Right hindlimb (tissue), 1 donor: ENCODE measurements around the gene KNTC1.
"Not testable (repeated sequence)": the region's sequence is repeated elsewhere in the genome, so short reads cannot be mapped to it uniquely, and the experiment has no call there.

ENCODE experiments used
- DNase-seq: peaks from one replicate; pipeline ENCODE4 v3.0.0-alpha.2; 2018

KNTC1 gene

DNA sequence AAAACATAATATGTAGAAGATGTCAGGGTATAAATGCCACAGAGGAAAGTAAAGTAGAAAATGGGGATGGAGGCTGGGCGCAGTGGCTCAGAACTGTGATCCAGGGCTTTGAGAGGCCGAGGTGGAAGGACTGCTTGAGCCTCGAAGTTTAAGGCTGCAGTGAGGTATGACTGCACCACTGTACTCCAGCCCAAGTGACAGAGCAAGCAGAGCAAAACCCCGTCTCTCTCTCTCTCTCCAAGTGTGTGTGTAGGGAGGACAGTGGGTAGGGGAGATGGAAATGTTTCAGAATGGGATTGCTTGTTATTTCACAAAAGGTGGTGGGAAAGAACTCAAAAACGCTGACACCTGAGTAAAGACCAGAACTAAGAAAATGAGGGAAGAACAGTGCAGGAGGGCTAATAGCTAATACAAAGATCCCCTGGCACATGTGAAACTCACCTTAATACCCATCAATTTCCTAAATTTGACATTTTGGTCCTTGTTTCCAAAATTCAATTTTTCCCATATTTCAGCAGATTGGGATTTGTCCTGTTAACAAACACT, 20.6 kb upstream of the KNTC1 start:
- DNase-seq, result no peak

DNA sequence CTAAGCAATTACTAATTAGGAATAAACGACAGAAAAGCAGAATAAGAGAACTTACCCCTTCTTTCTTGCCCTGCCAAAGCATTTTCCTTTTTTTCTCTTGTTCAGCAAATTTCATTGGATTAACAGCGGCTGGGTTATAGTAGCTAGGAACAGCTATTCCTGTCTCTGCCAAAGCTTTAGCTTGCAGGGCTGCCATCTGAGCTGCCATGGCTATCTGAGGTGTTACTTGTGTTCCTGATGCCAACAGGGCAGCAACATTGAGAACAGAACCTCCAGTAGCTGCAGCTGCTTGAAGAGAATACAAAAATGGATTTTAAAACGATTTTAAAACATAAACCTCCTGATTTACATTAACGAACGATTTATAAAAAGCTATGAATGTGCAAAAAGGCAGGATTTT, 18.9 kb upstream of the KNTC1 start:
- no peak for DNase-seq

DNA sequence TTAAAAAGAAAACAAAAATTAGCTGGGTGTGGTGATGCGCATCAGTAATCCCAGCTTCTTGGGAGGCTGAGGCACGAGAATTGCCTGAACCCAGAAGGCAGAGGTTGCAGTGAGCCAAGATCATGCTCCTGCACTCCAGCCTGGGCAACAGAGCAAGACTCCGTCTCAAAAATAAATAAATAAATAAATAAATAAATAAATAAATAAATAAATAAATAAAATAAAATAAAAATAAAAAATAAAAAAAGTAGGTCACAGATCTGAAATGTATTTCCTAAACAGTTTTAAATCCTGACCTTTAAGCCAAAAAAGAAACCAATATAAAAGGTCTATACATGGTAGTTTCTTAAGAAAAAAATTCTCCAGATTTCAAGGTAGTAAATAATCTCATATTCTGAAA, 14.0 kb upstream of the KNTC1 start:
- not testable (repeated sequence) for DNase-seq

DNA sequence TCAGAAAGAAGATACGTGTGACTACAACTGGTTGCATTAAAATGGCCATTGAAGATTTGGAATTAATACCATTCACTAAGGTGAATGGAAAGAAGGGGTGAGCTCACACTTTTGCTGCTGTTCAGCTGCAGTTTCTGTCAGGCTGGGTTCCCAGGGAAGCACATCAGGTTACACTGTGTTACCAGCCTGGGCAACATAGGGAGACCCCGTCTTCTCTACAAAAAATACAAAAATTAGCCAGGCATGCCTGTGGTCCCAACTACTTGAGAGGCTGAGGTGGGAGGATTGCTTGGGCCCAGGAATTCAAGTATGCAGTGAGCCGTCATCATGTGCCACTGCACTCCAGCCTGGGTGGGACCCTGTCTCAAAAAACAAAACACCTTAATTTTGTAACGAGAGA, 13.4 kb upstream of the KNTC1 start:
- no peak for DNase-seq

DNA sequence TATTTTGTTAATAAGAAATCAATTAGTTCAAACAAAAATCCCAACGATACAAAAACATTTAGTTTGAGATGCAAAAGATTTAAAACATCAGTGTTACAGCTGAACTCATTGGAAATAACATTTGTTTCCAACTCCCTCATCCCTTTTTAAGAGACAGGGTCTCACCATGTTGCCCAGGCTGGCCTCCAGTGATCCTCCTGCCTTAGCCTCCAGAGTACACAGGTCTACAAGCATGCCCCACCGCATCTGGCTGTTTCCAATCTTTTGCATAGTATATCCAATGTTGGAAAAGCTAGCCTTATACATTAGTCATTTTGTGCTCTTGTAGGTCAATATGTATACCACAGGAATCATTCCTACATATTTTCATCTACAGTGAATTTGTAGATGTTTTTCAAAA, 11.8 kb upstream of the KNTC1 start:
- DNase-seq, result no peak

DNA sequence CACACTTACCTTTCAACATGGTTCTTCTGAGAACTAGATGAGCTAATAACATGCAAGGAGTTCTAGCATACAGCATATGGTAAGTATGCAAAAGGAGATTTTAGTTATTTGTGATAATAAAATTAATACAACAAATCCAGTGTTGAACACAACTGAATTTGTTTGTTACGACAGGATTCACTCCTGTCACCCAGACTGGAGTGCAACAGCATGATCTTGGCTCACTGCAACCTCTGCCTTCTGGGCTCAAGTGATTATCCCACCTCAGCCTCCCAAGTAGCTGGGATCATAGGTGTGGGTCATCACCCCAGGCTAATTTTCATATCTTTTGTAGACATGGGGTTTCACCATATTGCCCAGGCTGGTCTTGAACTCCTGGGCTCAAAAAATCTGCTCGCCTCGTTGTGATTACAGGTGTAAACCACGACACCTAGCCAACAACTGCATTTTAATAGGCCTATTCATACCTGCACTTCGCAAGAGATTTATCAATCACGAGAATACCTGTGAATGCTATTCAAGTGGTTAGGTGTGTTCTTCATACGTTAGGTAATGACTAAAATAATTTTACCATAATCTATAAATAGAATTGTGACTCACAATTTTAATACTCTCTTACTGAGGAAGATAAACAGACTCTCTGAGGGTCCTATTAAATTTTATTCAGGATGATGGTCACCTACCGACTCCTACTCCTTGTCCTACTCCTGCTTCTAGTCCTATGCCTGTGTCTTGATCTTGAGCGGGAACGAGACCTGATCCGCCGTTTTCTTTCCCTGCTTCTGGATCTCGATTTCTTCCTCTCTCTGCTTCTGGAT, 10.3 kb upstream of the KNTC1 start:
- DNase-seq, result no peak

DNA sequence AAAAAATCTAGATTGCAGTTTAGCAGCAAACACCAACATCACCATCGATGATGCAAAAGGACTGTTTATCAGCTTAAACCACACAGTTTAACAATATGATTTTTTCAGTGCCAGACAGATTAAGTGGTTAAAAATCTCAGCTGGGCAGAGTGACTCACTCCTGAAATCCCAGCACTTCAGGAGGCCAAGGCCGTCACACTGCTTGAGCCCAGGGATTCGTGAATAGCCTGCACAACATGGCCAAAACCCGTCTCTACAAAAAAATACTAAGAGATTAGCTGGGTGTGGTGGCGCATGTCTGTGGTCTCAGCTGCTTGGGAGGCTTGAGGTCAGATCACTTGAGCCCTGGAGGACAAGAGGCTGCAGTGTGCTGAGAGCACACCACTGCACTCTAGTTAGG, 9.2 kb upstream of the KNTC1 start:
- no peak for DNase-seq

DNA sequence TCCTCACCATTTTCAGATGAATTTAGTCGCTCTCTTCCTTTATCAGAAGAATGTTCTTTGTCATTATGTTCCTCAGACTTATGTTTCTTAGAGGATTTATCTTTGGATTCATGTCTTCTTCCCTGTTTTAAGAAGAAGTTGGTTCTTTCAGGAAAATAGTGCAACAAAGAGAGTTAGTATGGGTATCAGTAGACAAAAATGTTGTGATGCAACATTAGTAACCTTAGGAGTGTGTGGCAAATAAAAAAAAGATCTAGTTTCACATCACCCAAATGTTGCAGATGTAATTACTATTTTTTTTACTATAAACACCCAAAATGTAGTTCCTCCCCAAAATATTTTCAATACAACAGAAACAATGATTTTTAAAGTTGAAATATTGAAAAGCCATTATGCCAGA, 8.1 kb upstream of the KNTC1 start:
- DNase-seq, result no peak

DNA sequence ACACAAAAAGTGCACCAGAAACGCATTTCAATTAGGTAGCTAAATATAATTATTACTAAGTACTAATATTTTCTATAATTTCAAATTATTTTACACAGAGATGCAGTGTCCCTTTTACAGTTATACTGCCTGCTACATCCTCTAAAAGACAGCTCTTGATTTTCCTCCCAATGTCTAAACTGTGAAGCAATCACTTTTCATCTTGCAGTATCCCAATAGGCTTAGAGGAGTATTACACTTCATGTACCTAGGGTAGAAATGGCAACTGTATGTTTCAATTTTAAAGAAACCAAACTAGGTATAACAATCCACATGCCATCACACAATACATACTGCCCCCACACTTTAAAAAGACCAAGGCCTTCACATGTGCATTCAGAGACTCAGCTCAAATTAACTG, 7.6 kb upstream of the KNTC1 start:
- no peak for DNase-seq

DNA sequence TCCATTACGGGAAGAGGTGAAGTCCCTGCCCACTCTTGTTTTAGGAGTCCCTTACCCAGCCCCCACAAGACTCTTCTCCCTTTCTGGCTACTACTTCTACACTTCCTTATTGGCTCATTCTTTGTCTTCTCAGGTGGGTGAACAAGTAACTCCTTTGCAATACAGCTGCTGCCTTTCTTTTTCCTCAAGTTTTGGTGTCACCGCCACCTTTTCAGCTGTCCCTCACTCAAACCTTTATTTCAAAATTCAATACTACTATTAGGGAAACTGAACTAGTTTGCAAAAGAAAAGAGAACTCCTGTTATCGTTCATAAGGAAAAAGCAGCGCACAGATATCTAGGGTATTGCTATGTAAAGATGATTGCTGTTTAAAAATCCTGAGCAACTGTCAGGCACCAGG, 6.4 kb upstream of the KNTC1 start:
- no peak for DNase-seq

DNA sequence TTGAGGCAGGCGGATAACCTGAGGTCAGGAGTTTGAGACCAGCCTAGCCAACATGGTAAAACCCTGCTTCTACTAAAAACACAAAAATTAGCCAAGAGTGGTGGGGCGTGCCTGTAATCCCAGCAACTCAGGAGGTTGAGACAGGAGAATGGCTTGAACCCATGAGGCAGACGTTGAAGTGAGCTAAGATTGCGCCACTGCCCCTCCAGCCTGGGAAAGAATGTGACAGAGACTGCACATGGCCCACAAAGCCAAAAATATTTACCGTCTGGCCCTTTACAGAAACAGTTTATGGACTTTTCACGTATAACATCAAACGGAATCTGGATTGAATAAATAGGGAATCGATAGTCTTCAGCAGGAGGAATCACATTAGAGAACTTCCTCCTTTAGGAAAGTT, 3.8 kb upstream of the KNTC1 start:
- no peak for DNase-seq

DNA sequence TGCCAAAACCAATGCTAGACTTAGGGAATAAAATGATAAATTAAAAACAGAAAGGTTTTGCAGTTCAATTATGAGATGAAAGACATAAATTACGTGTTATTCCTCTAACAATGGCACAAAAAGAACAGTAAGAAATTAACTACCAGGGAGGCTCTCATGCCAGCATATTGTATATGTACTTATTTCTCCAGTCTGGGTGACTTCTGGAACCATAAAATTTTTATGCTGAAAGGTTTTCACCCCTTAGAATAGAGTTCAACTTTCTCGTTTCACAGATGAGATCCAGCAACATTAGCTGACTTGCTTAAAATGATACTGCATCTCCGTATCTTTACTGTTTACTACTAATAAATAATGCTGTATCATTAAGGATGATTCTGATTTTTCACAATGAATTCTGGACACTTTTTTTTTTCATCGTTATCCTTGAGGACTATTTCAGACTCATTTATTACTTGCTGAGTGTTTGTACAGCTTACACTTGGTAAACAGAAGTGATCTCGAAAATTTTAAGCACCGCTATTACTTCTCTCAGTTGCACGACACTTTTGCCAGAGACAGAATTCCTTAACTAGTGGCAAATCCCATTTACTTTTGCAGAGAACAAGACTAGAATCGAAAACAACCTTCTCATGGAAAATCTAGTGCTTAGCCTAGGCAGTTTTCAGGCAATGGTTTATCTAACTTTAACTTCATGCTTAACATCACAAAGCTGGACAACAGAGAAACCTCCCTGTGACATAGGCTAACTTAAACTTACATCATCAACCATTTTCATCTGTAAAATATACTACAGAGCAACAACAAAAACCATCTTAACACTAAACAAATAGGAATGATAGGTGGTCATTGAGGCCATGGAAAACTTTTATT, 3.0 kb upstream of the KNTC1 start:
- no peak for DNase-seq

DNA sequence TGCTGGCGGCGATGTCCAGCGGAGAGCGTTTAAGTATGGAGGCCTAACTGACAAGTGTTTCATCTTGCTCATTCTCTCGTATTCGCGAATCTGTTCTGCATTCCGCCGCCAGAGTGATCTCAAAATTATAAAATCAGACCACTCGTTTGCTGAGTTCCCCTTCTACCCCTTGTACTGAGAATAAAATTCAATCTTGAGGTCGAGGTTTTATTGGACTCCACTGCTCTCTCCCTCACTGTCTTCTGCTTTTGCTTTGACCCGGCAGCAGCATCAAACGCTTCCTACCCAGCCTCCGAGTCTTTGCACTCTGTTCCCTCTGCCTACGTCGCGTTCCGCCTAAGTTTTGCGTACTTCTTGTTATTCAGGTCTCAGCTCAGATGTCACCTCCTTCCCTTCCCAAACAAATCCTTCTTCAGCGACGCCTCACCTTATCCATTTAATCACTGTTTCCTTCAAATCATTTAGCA, 462 bp downstream of the KNTC1 start:
- no peak for DNase-seq

DNA sequence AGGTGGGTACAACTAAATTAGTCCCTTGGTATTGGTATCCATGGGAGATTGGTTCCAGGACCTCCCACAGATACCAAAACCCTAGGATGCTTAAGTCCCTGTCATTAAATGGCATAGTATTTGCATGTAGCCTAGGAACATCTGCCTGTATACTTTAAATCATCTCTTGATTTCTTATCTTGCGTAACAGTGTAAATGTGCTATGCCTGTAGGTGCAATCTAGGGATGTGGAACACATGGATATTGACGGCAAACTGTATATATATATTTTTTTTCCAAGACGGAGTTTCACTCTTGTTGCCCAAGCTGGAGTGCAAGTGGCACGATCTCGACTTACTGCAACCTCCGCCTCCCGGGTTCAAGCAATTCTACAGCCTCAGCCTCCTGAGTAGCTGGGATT, 1.5 kb downstream of the KNTC1 start:
- DNase-seq, result no peak

DNA sequence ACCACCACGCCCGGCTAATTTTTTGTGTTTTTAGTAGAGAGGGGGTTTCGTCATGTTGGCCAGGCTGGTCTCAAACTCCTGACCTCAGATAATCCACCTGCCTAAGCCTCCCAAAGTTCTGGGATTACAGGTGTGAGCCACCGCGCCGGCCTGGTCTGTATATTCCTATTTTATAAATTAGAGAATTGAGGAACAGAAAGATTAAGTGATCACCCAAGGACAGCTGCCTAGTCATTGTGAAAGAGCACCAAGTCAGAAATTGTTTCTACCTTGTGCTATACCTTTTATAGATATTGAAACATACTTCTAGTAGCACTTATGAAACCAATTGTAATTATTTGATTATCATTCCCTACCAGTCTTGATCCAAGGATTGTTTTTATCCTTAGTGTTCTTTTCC, 1.9 kb downstream of the KNTC1 start:
- DNase-seq, result no peak

DNA sequence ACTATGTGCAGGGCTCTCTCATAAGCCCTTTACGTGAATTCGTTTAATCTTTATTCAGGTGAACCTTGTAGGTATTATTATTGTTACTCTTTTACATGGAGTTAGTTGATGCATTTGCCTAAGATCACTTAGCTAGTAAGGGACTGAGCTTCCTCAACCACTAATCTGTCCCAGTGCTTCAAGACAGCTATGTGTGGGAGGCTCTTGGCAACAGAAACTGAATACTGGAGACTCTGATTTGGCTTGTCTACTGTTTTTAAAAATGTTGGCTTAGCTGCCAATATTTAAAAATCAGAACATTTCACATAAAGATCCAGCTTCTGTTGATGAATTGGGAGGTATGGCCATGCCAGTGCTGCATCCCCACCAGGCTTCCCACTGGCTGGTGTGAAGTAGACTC, 6.8 kb downstream of the KNTC1 start:
- no peak for DNase-seq

DNA sequence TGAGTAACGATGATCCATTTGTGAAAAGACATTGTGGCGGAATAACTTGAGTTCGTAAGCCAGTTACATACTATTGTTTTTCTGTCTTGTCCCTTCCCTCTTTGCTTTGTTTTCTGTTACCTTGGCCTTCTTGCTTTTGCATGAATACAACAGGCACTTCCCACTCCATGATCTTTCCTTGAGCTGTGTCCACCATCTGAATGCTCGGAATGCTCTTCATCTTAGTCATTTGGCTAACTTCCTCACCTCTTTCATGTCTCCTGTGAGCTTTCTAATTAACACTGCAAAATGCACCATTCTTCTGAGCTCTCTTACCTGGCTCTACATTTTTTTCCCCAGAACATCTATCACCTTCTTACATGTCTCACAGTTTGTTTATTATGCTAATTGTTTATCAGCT, 10.0 kb downstream of the KNTC1 start:
- no peak for DNase-seq

DNA sequence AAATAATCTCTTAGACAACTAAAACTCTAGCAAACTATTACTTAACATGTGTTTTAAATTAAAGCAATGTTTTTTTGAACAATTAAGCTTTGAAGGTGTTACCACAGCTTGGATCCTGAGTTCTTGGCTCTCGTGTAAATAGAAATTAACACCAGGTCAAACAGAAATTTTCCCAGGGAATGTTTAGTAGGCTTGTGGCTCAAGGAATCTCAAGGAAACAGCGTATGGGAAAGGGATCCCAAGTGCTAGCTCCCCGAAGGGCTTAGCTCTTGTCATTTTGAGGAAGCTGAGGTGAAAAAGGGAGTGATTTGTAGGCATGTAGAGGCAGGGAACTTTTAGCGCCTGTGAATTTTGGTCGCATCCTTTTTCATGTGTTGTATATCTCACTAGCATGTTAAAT, 11.4 kb downstream of the KNTC1 start:
- no peak for DNase-seq

DNA sequence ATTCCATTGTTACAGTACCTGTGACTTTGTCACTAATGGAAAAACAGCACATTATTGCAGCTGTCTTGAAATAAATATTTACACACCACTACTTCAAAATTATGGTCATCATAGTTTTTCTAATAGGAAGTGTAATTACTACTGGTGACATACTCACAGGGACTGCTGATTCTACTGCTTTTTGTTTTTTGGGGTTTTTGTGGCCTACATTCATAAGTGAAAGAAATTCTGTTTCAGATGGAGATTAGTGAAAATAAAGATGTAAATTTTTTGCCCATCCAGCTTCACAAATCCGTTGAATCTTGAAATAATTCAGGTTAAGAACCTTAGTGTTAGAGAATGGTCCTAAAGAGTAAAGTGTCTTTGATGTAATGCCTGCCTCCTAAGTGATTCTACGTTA, 17.5 kb downstream of the KNTC1 start:
- no peak for DNase-seq

DNA sequence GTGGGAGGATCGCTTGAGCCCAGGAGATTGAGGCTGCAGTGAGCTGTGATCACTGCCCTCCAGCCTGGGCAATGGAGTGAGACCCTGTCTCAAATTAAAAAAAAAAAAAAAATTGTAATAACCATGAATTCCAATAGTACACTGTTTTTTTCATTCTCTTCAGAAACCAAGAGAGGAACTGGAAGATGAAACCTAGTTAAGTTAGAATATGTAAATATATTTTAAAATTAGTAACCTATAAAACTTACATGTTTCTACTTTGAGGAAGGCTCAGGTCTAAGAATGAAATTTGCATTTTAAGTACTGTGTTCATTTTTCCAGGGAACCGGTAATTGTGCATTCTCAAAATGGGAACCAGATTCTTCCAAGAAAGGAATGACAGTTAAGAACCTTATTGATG, 18.8 kb downstream of the KNTC1 start:
- DNase-seq, result no peak

DNA sequence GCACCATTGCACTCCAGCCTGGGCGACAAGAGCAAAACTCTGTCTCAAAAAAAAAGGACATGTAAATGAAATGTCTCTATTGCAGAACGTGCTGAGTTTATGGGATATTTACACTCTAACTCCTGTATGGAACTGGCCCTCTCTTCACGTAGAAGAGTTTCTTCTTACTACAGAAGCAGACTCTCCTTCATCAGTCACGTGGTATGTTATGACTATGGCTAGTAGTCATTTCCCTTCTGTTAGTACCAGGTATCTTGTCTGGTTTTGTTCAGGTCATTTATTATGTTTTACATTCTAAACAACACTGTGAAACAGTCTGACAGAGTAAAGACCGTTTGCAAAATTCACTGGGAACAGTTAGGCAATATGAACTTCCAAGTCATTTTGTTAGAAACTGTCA, 20.3 kb downstream of the KNTC1 start:
- no peak for DNase-seq

DNA sequence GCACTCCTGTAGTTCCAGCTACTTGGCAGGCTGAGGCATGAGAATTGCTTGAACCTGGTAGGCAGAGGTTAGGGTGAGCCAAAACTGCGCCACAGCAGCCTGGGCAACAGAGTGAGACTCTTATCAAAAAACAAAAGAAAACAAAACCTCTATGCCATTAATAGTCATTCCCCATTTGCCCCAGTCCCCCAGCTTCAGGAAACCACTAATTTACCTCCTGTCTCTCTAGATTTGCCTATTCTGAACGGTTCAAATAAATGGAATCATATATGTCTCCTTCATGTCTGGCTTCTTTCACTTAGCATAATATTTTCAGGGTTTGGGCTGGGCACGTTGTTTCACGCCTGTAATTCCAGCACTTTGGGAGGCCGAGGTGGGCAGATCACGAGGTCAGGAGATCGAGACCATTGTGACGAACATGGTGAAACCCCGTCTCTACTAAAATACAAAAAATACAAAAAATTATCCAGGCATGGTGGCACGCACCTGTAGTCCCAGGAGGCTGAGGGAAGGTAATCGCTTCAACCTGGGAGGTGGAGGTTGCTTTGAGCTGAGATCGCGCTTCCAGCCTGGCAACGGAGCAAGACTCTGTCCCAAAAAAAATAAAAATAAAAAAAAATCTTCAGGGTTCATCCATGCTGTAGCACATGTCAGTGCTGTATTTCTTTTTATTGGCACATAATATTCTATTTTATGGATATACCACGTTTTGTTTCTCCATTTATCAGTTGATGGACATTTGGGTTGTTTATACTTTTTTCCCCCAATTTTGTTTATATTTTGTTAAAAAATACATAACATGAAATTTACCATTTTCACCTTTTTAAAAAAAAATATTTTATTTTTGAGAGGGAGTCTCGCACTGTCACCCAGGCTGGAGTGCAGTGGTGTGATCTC, 31.9 kb downstream of the KNTC1 start:
- no peak for DNase-seq

DNA sequence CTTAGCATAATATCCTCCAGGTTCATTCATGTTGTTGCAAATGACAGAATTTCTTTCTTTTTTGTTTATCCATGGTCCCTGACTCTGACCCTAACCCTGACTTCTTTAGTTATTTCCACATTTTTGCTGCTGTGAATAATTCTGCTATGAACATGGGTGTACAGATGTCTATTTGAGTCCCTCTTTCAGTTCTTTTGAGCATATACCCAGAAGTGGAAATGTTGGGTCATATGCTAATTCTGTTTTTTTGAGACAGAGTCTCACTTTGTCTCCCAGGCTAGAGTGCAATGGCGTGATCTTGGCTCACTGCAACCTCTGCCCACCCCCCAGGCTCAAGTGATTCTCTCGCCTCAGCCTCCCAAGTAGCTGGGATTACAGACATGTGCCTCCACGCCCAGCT, 33.1 kb downstream of the KNTC1 start:
- no peak for DNase-seq
